Loucy (cell line): ENCODE results near the gene SLC26A1.

ENCODE experiments used
- H2AFZ ChIP-seq: fragments of 200-600 bp; sonication (generic); 2 replicates; pipeline ENCODE4 v1.6.0; 2016; ENCODE audit warnings: antibody characterized with exemption, mild to moderate bottlenecking, low read length, moderate library complexity
- H3F3A ChIP-seq: fragments of 200-600 bp; 2 replicates; pipeline ENCODE4 v1.6.0; 2016; ENCODE audit warnings: antibody characterized with exemption, low read depth, mild to moderate bottlenecking
- H3K27me3 ChIP-seq: fragments of 200-600 bp; sonication (generic); 2 replicates; pipeline ENCODE4 v1.6.1; 2014; ENCODE audit warnings: low read length, mild to moderate bottlenecking; ENCODE audit not compliant: insufficient read depth, poor library complexity, severe bottlenecking
- H3K36me3 ChIP-seq: fragments of 200-600 bp; sonication (generic); 2 replicates; pipeline ENCODE4 v1.6.1; 2016; ENCODE audit warnings: low read length; ENCODE audit not compliant: insufficient read depth
- H3K4me1 ChIP-seq: fragments of 200-600 bp; sonication (generic); 2 replicates; pipeline ENCODE4 v1.5.1; 2014; ENCODE audit warnings: low read length, mild to moderate bottlenecking; ENCODE audit not compliant: insufficient read depth, poor library complexity, severe bottlenecking
- H3K4me2 ChIP-seq: fragments of 200-600 bp; sonication (generic); 2 replicates; pipeline ENCODE4 v1.6.0; 2014; ENCODE audit warnings: antibody characterized with exemption, low read length, low read depth, mild to moderate bottlenecking; ENCODE audit not compliant: poor library complexity, severe bottlenecking
- H3K4me3 ChIP-seq: fragments of 200-600 bp; sonication (generic); 2 replicates; pipeline ENCODE4 v1.5.1; 2014; ENCODE audit warnings: low read length, mild to moderate bottlenecking, mixed read lengths; ENCODE audit not compliant: poor library complexity, severe bottlenecking
- H3K79me2 ChIP-seq: fragments of 200-600 bp; sonication (generic); 2 replicates; pipeline ENCODE4 v1.6.1; 2014; ENCODE audit warnings: low read length; ENCODE audit not compliant: insufficient read depth
- H3K9ac ChIP-seq: fragments of 200-600 bp; sonication (generic); 2 replicates; pipeline ENCODE4 v1.6.0; 2014; ENCODE audit warnings: mild to moderate bottlenecking, low read depth, low read length, moderate library complexity; ENCODE audit not compliant: poor library complexity, severe bottlenecking
- H3K9me2 ChIP-seq: fragments of 200-600 bp; sonication (generic); replicated peaks from 2 replicates; pipeline ENCODE4 v1.6.1; 2016; ENCODE audit warnings: low read depth, low read length, mixed read lengths
- H3K9me3 ChIP-seq: fragments of 200-600 bp; sonication (generic); 2 replicates; pipeline ENCODE4 v1.6.1; 2014; ENCODE audit warnings: mild to moderate bottlenecking, antibody characterized with exemption, low read length, low read depth; ENCODE audit not compliant: insufficient read depth
- H4K20me1 ChIP-seq: fragments of 200-600 bp; sonication (generic); 2 replicates; pipeline ENCODE4 v1.6.0; 2014; ENCODE audit warnings: antibody characterized with exemption, low read length, mild to moderate bottlenecking; ENCODE audit not compliant: insufficient read depth, poor library complexity, severe bottlenecking
- EZH2phosphoT487 ChIP-seq: fragments of 200-600 bp; IDR thresholded peaks from 2 replicates; pipeline ENCODE4 v1.6.1; 2018; ENCODE audit warnings: antibody characterized with exemption, mild to moderate bottlenecking, moderate library complexity, borderline replicate concordance
- TF ChIP-seq, protein P1 (sequence below): fragments of 200-600 bp; sonication (generic); conservative IDR thresholded peaks from 2 replicates; pipeline ENCODE4 v1.5.1; 2014; ENCODE audit warnings: mild to moderate bottlenecking, antibody characterized with exemption, low read length

The SLC26A1 gene

GRCh38 chr4:960140-960635, 33.0 kb downstream of the SLC26A1 start:
- no peaks in the 10 kb centered on the region for H4K20me1 ChIP-seq
- H3K36me3 ChIP-seq = no peaks in the 10 kb centered on the region
- no peaks in the 10 kb centered on the region for H3K4me1 ChIP-seq
- H2AFZ ChIP-seq = no peak overlapping the region
- TF ChIP-seq EZH2phosphoT487 = no peak
- TF ChIP-seq, protein P1, sequence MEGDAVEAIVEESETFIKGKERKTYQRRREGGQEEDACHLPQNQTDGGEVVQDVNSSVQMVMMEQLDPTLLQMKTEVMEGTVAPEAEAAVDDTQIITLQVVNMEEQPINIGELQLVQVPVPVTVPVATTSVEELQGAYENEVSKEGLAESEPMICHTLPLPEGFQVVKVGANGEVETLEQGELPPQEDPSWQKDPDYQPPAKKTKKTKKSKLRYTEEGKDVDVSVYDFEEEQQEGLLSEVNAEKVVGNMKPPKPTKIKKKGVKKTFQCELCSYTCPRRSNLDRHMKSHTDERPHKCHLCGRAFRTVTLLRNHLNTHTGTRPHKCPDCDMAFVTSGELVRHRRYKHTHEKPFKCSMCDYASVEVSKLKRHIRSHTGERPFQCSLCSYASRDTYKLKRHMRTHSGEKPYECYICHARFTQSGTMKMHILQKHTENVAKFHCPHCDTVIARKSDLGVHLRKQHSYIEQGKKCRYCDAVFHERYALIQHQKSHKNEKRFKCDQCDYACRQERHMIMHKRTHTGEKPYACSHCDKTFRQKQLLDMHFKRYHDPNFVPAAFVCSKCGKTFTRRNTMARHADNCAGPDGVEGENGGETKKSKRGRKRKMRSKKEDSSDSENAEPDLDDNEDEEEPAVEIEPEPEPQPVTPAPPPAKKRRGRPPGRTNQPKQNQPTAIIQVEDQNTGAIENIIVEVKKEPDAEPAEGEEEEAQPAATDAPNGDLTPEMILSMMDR = no peak
- no peak overlapping the region for H3K4me3 ChIP-seq
- no peak overlapping the region for H3K4me2 ChIP-seq
- H3K79me2 ChIP-seq = no peaks in the 10 kb centered on the region
- H3K9ac ChIP-seq = no peak overlapping the region
- no peaks in the 10 kb centered on the region for H3K27me3 ChIP-seq
- H3F3A ChIP-seq = no peaks in the 10 kb centered on the region
- no peaks in the 10 kb centered on the region for H3K9me2 ChIP-seq
- no peaks in the 10 kb centered on the region for H3K9me3 ChIP-seq

GRCh38 chr4:959338-960139, 33.7 kb downstream of the SLC26A1 start:
- H3K36me3 ChIP-seq = no peaks in the 10 kb centered on the region
- no peaks in the 10 kb centered on the region for H3K27me3 ChIP-seq
- H3F3A ChIP-seq = no peaks in the 10 kb centered on the region
- H2AFZ ChIP-seq = no peak overlapping the region
- H3K4me3 ChIP-seq = no peak overlapping the region
- no peak overlapping the region for H3K4me2 ChIP-seq
- H3K4me1 ChIP-seq = no peaks in the 10 kb centered on the region
- no peaks in the 10 kb centered on the region for H3K9me2 ChIP-seq
- no peaks in the 10 kb centered on the region for H4K20me1 ChIP-seq
- TF ChIP-seq EZH2phosphoT487 = no peak
- TF ChIP-seq, protein P1 = no peak
- no peak overlapping the region for H3K9ac ChIP-seq
- no peaks in the 10 kb centered on the region for H3K79me2 ChIP-seq
- H3K9me3 ChIP-seq = no peaks in the 10 kb centered on the region

DNA sequence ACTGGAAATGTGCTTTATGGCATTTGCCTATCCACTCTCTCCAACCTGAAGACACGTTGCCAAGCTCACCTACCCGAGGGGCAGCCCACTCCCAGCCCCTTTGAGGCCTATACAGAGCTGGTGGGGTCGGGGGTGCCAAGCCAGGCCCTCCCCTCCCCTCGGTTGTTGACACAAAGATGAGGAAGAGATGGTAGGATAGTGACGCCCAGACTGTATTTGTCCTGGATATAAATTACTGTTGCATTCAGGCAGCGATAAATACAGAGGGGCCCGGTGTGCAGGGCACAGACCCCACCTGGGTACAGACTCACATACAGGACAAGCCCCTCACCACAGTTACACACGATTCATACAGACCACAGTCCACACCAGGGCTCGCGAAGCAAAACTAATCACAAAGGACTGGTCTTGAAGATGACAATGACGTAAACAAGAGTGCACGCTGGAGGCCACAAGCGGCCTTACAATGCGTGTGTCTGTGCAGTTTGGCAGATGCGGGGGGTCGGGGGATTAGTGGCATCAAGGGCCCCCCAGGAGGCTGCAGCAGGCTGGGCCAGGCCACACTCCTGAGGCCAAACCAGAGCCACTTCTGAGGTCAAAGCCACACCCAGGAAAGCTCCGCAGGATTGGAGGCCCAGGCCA, 34.4 kb downstream of the SLC26A1 start:
- no peaks in the 10 kb centered on the region for H3K4me1 ChIP-seq
- H3K4me2 ChIP-seq = no peak overlapping the region
- no peaks in the 10 kb centered on the region for H3F3A ChIP-seq
- H3K79me2 ChIP-seq = no peaks in the 10 kb centered on the region
- no peak overlapping the region for H3K9ac ChIP-seq
- no peak for TF ChIP-seq EZH2phosphoT487
- TF ChIP-seq, protein P1 = no peak
- H4K20me1 ChIP-seq = no peaks in the 10 kb centered on the region
- H2AFZ ChIP-seq = no peak overlapping the region
- no peaks in the 10 kb centered on the region for H3K36me3 ChIP-seq
- no peaks in the 10 kb centered on the region for H3K9me2 ChIP-seq
- H3K9me3 ChIP-seq = no peaks in the 10 kb centered on the region
- no peaks in the 10 kb centered on the region for H3K27me3 ChIP-seq
- H3K4me3 ChIP-seq = no peak overlapping the region
